Measurements from ENCODE around the gene TMEM255B.

Gene TMEM255B

DNA sequence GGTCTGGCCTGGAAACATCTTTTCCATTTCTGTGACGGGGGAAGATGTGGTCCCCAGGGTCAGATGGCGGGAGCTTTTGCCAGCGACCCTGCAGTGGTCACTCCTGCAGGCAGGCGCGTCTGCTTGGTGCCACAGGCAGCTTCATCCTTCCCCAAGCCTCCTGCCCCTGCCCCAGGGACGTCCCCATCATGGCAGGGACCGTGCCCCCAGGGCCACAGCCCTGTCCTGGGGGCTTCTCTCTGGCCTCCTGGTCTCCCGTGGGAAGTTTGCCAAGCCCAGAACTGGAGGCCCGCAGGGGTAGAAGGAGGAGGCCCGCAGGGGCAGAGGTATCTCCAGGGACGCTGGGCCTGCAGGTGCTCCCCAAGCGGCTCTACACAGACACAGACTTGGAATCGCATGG is 47.5 kb downstream of the TMEM255B start:
- no peak for DNase-seq

- no peak for DNase-seq
Measured at GRCh38 chr13:113808058-113808834, 49.2 kb downstream of the TMEM255B start.

- DNase-seq, result no peak
Measured at GRCh38 chr13:113809934-113810333, 50.9 kb downstream of the TMEM255B start.

DNA sequence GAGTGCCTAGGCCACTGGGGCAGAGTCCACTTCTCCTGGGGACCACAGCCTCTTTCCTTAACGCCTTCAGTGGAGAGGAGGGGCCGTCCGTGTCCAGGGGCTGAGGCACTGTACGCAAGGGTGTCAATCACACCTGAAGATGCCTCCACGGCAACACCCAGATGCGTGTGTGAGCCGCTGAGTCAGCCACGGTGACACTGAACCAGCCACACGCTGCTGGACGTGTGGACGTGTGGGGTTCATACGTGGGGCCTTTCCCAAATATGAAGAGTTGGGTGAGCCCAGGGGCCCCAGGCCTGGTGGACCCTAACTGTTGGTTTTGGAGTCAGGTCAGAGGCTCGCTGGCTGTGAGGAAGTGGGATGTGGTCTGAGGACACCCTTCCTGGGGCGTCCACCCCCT is 51.6 kb downstream of the TMEM255B start:
- no peak for DNase-seq

DNA sequence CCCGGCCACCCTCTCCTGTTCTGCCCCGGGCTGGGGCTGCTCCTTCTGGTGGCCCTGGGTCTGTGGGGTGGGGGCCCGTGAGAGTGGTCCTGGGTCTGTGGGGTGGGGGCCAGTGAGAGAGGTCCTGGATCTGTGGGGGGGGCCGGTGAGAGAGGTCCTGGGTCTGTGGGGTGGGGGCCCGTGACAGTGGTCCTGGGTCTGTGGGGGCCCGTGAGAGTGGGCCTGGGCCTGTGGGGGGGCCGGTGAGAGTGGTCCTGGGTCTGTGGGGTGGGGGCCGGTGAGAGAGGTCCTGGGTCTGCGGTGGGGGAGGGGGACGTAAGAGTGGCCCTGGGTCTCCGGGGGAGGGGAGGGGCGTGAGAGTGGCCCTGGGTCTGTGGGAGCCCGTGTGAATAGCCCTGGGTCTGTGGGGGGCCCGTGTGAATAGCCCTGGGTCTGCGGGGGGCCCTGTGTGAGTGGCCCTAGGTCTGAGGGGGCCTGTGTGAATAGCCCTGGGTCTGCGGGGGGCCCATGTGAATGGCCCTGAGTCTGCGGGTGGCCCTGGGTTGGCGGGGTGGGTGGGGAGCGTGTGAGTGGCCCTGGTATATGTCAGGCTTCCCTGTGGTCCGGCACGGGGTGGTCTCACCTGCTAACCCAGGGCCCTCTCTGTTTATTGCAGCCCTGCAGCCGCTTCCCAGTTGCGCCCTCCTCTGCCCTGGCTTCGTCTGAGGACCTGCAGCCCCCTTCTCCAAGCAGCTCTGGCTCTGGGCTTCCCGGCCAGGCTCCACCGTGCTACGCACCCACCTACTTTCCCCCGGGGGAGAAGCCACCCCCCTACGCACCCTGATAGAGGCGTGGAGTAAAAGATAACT is 52.3 kb downstream of the TMEM255B start:
- DNase-seq, result no peak

DNA sequence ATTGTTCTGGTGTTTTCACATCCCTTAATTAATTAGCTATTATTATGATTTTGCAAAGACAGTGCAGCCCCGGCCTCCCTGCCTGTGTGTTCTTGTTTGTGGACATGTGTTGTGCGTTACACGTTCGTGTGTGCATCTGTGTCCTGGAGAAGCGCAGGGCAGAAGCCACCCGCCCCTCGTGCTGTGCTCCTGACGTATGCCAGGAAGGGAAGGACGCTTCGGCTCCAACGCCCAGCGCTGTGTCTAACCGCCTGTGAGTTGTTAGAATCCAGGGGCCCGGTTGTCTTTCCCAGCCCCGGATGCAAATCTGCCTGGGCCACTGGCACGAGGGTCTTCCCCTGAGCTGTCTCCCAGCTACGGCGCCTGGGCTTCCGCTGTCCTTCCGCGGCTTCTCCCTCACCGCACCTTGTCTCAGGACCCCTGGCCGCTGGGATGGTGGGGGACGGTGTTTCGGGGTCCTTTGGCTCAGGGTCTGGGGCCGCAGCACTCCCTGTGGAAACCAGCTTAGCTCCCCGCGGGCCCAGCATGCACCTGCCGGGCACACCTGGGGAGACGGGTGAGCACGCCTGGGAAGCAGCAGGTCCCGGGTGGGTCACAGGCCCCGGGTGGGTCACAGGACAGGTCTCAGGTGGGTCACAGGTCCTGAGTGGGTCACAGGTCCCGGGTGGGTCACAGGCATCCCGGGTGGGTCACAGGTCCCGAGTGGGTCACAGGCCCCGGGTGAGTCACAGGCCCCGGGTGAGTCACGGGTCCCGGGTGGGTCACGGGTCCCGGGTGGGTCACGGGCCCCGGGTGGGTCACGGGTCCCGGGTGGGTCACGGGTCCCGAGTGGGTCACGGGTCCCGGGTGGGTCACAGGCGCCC is 53.4 kb downstream of the TMEM255B start:
- no peak for DNase-seq

DNA sequence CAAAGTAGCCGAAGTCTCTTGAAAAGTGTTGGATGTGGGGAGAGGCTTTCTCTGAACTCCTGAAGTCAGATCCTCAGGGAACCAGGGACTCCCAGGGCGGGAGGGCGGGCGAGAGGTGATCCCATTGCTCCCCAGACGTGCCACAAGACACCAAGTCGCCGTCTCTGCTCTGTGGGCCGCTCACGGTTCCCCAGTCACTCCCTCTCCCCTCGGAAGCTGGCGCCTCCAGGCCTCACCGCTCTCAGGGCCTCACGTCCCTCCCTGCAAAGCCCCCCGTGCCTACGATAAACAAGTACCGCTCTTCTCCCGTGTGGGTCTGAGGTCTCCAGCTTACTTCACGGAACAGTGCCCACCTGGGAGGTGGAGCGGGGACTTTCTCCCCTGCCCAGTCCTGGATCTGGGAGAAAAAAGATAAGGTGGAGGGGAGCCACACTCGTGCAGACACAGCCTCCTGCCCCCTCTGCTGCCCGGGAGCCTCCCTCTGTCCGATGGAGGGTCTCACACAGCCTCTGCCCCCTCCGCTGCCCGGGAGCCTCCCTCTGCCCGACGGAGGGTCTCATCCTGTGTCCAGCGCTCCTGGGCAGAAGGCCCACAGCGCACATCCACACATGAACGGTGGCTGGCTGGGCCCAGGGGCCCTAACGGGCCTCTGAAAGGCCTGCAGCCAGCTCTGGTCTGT is 54.2 kb downstream of the TMEM255B start:
- DNase-seq, result no peak

DNA sequence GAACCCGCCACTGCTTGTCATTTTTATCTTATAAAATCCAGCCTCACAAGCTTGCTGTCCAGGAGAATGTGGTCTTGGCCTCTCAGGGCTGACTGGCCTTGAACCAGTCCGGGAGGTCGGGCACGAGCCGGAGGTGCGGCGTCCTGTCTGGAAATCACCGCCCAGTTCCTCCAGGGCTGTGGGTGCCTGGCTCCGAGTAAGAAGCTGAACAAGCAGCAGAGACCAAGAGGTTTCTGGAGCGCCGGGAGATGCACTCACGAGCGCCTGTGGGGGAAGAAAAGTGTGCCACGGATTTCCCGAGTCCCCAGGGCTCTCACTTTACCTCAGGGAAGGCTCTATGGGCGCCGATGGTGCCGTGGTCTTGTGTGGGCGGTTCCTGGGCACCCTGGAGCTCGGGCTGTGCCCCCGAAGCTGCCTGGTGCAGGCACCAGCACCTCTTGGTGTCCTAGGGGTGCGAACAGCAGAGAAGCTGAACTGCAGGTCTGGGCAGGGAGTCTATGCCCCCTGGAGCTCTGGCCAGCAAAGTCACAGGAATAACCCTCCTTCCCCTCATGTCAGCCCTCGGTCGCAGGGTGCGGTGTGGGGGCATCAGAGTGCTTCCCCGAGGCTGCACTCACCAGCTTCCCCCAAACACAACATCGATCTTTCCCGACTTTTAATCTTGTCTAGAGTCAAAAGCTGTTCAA is 54.9 kb downstream of the TMEM255B start:
- no peak for DNase-seq

DNA sequence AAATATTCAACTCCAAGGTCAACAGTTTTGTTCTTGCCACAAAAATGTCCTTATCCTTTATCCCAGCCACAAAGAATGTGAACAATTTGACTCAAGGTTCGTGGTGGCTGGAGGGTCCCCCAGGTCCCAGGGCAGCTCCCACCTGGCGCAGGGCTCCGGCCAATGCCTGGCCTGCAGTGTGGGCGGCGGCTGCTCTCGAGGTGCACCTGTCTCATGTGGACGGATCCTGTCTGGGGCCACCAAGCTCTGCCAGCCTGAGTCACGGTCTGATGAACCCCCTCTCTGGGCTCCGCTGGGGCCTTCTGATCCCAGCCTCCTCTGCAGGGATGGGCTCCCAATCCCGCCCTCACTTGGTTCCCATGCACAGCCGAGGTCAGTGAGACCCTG is 55.4 kb downstream of the TMEM255B start:
- no peak for DNase-seq

GRCh38 chr13:113815151-113816058 is 56.4 kb downstream of the TMEM255B start:
- peak in 1 of 2 donors; percentile 23 for DNase-seq

GRCh38 chr13:113816254-113816929 is 57.4 kb downstream of the TMEM255B start:
- DNase-seq, result no peak

- DNase-seq, result peak; percentile 82 to 86
Measured at GRCh38 chr13:113816946-113817859, 58.2 kb downstream of the TMEM255B start.

DNA sequence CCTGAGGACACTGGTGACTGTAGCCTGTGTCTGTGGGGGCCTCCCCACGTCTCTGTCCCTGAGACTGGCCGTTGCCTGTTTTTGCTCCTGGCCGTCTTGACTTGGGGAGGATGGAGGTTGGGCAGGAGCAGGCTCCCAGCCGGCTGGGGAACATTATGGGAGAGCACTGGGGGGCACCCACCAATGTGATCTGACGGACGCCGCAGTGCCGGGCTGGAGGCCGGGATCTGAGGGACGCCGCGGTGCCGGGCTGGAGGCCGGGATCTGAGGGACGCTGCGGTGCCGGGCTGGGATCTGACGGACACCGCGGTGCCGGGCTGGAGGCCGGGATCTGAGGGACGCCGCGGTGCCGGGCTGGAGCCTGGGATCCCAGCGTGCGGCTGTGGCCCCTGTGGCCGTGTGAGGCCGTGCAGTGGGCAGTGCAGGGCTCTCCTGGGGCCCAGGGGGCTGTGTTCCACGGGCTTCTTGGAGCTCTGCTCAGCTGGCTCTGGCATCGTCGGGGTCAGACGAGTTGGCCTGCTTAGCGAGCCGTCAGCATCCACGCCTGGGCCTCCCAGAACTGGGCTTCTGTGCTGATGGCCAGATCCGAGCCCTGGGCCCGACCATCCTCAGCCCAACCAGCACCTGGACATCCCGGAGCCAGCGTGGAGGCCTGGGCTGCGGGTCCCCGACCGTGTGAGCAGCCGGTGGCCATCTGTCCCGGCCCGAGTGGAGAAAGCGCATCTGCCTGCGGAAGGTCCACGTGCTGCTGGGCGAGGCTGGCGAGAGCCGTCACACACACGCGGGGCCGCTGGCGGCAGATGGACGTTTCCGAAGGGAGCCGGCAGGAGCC is 59.0 kb downstream of the TMEM255B start:
- DNase-seq, result no peak

DNA sequence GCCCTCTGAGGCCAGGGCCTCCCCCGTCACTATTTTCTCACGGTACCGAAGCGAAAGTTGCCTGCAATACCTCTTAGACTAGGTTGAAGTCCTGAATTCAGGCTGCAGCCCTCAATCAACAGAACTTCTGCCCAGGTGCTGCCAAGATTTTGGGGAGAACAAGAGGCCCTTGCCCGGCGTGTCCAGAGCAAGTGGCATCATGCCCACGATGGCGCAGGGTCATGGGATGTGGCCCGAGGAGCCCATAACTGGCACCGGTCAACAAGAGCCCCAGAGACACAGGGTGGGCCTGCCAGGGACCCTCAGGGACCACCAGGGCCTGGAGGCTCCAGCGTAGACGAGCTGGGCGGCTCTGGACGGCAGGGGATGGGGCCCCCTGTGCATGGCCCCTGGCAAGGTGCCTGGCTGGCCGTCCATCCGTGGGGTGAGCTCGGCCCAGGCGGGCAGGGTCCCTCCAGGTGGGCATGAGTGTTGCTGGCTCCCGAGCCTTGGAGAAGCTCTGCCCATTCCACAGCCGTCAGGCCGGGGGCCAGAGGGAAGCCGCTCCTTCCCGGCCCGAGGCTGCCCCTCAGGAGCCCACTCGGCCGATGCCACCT is 59.8 kb downstream of the TMEM255B start:
- no peak for DNase-seq

GRCh38 chr13:113819341-113819730 is 60.3 kb downstream of the TMEM255B start:
- no peak for DNase-seq

DNA sequence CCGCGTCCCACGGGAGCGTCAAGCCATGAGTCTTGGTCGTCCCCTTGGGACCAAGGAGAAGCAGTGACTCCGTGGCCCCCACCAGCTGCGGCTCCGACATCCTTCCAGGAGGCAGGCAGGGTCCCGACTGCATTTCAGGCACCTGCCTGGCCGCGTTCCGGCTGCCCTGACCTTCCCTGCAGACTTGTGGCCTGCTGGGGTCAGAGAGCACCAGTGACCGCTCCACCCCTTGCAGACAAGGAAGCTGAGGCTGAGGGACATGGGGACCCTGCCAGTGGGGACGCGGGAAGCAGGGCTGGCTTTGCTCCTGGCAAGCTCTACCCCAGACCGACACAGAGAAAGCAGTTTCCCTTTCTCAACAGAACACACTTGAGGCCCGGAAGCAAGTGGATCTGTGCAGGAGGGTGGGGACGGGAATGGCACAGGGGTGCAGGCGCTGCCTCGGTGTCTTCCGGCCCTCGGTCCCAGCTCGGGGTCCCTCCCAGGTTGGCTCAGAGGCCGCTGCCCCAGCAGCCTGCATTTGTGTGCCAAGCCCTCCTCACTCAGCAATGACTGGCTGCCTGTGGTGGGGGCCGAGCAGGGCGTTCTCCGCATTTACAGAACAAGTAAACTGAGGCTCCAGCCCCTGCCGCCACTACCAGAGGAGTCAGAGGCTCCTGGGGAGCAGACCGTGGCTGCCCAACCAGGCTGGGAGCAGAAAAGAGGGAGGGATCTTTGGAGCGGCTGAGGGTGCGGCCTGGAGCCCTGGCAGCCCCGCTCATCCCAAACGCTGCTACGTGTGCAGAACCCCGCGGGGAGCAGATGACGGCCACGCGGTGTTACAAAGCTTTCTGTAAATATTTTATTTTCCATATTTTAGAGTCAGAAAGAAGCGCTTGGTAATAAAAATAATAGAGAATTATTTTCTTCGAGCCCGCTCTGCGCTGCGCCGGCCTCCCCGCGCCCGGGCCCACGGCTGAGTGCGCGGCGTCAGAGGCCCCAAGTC is 61.0 kb downstream of the TMEM255B start:
- DNase-seq, result no peak

Data from activated CD4-positive, alpha-beta T cell treated with anti-CD3 and anti-CD28 coated beads for 4 hours (primary cell).